GM19463 (cell line): ENCODE measurements around the gene SUCLA2.
A peak's percentile ranks its signal among the peaks of the same experiment; 100 is the strongest.
"Not testable (repeated sequence)": the region's sequence is repeated elsewhere in the genome, so short reads cannot be mapped to it uniquely, and the experiment has no call there.

ENCODE experiments used
- ATAC-seq: cut with Tn5 transposase; IDR thresholded peaks from one replicate; pipeline ENCODE4 v1.9.1; 2021; ENCODE audit warnings: mild to moderate bottlenecking, moderate library complexity; ENCODE audit not compliant: unreplicated experiment

SUCLA2 gene

DNA sequence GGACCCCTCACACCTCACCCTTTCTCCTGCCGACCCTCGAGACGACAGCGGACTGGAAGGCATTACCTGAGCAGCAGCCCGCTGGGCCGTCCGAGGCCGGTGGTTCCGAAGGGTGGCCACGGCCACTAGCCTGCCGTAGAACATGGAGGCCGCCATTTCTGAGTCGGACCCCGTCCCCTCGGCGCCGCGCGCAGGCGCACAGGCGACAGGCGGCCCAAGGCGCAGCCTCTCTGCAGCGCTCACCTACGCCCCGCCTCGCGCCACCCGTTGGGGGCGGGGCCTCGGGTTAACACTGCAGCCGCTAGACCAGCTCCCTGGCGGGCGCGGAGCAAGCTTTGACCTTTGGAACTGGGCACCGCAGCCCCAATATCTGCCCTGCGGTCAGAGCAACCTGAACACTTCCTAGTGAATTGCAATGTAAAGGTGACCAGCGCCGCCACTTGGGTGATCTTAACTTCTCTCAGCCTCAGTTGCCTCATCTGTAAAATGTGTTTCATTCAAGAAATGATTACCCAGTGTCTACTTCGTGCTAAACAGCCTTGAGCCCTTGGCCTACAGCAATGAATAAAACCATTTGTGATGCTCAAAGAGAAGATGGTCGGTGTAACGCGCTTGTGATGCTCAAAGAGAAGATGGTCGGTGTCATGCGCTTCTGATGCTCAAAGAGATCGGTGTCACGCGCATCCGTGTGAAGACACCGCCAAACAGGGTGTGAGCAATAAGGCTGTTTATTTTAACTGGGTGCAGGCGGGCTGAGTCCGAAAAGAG is at the start of gene SUCLA2:
SUCLA2 (minus strand) TSS at position 160 of the 768 bp plus-strand sequence; CDS start at position 156, 4 bp downstream.
- peak; percentile 99 for ATAC-seq

DNA sequence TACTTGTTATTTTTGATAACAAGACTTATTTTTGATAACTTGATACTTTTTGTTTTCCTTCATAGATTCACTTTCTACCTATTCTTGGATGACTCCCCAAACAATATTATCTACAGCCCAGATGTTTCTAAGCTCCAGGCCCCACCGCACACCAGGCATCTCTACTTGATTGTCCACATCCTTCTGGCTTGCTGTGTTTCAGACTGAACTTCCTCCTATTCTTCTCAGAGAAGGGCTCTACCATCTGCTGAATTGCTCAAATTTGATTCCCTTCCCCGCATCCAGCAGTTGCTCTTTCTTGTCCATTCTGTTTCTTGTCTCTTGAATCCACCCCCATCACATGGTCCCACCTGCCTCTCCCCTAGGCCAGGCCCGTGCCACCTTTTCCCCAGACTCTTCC is 49.5 kb upstream of the SUCLA2 start:
- ATAC-seq = no peak

DNA sequence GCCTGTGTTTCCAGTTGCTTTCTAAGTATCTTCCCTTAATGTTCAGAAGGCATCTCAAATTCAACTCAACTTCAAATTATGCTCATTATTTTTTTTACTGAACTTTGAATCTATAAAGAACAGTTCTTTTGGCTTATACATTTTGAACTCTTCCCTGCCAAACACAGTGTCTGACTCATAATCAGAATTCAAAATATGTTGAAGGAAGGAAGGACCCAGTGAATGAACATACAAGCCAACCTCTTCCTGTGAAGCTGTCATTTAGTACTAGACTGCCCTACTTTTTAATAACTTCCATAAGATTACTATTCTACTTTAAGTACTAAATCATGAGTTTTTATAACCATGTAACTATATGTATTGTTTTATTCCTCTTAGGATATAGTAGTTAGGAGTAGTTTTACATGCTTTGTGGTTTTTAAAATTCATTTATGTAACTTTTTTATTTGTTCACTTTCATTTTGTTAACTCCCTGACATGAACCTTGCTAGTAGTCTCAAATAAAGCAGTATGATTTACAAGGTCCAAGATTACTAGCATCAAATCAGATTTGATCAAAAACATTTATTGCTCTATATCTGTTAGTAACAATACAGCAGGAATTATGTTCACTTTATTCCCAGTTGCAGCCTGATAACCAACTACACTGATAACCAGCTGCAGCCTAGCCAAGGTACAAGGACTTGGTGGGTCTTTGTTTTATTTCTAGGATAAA is 42.9 kb upstream of the SUCLA2 start:
- ATAC-seq = peak; percentile 45

DNA sequence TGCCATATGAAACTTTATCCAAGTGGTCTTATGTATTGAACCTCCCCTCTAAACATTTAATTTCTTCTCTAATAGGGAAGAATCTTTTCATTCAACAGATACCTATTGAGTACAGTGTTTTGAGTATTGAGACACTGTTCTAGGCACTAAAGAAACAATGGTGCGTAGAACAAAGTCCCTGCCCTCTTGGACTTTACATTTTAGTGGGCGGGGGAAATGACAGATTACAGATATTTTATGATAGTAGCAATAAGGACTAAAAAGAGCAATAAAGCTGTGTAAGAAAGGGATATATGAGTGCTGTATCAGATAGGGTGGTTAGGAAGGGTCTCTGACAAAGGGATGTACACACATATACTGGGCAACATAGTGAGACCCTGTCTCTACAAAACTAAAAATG is 41.8 kb upstream of the SUCLA2 start:
- ATAC-seq = no peak

DNA sequence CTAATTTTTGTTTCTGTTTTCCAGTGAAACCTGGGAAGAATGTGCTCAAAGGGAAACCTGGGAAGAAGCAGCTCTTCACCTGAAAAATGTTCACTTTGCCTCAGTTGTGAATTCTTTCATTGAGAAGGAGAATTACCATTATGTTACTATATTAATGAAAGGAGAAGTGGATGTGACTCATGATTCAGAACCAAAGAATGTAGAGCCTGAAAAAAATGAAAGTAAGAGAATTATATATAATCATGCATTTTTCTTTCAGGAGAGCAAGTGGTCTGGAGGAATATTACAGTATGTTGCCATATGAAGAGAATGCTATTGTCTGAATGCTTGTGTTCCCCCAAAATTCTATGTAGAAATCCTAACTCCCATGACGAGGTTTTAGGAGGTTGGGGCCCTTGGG is 39.8 kb upstream of the SUCLA2 start:
- ATAC-seq = no peak

DNA sequence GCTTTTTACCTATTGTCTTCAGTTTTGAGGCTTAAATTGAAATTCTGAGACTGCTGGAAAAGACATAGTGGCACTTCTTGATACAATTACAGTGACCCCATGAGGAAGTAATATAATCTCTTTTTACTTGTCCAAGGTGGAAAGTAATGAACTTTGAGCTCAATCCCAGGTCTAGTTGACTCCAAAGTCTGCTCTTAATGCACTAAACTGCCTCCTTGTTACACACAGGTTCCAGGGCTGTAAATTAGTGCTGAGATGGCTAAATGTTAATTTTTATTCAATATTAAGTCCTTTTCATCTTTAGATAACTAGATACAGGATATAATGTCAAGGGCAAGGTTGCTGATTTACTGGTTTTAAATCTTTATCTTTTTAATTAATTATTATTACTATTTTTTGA is 39.0 kb upstream of the SUCLA2 start:
- ATAC-seq = no peak

DNA sequence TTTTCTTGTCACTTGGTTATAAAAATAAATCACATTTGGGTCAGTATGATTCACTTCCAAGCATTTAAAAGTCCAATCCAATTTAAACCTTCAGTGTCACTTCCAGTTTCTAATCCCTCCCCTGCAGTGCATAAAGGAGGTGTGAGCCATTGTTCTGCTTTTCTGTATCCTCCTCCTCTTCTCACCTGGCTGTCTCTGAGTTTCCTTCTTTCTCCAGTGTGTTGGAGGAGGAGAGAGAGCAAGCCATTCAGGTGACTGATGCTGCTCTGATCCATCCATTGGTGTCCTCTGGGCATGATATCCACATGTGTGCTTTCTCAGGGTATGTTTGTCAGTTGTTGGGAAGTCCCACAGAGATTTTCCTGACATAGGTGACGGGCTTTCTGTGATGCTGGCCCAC is 37.7 kb upstream of the SUCLA2 start:
- ATAC-seq = no peak

DNA sequence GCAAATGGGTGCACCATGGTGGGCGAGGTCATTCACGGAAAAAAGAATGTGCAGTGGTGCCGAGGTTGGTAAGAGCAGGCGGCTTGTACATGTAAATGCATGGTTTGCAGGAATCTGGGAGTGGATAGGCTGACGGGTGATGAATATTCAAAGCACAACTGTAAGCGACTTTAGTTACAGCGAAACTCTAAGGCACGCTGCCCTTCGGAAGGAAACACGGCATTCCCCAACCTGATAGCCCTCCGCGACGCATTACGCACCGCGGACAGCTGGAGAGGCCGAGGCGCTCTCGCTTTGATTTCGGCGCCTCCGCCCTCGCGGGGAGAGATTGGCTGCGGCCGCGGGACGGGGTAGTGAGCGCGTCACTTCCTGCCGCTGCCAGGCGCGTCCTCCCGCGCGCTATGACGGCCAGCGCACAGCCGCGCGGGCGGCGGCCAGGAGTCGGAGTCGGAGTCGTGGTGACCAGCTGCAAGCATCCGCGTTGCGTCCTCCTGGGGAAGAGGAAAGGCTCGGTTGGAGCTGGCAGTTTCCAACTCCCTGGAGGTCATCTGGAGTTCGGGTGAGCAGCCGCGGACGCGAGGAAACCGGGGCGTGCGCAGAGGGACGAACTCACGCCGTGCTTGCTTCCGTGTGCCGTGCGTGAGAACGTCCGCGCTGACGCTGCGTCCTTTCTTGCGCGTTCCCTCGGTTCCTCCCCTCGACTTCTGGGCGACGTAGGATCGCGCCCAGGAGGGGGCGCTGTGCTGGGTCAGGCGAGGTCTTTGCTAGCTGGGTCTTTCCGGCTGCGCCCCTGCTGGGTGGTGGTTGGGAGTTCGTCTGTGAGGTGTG is 36.5 kb upstream of the SUCLA2 start, which contains the start of gene NUDT15:
NUDT15 (plus strand) TSS at position 381 of the 828 bp plus-strand sequence; CDS start at position 402, 21 bp downstream.
- peak; percentile 88 for ATAC-seq

DNA sequence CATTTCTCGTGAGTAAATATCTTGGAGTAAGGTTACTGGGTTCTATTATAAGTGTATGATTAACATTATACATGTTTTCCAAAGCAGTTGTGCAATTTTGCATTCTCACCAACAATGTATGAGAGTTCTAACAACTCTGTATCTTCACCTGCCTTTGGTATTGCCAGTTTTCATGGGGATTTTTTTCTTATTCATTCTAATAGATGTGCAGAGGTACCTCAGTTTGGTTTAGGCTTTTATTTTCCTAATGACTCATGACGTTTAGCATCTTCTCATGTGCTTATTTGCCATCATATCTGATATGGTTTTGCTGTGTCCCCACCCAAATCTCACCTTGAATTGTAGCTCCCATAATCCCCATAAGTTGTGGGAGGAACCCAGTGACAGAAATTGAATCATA is 28.8 kb upstream of the SUCLA2 start:
- no peak for ATAC-seq

DNA sequence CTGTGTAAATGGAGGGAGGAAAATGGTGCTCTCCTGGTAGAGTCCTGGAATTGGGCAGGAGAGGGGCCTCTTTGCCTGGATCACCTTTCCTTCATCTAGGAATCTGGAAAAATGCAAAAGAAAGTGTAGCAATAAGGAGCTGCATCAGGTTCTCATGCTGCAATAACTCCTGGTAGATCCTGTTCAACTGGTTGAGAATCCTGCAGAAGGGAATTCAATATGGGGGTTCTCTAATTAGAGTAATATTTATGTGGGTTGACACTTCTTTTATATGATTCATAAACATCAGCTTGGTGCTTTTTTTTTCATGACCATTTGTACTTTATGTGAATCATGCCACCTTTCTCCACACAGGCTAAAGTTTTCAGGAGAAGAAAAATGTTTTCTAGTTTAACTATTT is 27.0 kb upstream of the SUCLA2 start:
- no peak for ATAC-seq

DNA sequence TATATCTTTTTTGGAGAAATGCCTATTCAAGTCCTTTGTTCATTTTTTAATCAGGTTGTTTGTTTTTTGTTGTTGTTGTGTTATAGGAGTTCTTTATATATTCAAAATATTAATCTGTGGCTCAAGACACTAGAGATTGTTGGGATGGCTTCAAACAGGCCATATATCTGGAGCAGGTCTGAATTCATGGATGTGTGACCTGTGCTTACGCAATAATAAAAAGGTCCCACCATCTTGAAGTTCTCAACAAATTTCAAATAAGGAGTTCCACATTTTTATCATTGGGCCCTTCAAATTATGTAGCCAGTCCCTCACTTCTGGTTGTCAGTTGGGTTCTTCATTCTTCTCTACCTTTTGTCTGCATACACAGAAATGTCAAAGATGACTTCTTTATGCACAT is 18.7 kb upstream of the SUCLA2 start:
- no peak for ATAC-seq

DNA sequence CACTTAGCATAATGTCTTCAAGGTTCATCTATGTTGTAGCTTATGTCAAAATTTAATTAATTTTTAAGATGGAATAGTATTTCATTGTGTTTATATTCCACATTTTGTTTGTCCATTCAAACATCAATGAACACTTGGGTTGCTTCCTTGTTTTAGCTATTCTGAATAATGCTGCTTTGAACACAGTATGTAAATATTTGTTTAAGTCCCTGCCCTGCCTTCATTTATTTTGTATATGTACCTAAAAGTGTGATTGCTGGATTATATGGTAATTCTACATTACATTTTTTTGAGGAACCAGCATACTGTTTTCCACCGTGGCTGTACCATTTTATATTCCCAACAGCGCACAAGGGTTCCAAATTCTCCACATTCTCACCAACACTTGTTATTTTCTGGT is 17.6 kb upstream of the SUCLA2 start:
- ATAC-seq = no peak

DNA sequence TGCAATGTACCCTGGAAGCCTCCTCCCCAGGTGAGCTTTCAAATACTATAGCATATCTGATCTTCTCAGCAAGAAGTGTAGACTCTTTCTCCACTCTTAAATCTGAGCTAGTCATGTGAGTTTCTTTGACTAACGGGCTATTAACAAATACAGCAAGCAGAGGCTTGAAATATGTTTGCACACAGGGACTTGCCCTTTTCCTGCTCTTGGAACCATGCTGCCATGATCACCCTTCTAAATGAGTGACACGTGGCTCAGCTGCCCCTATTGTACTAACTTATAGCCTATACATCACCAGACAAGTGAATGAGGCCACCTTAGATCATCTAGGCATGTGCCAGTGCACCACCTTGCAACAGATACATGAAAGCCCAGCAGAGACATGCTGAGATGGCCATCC is 13.3 kb upstream of the SUCLA2 start:
- no peak for ATAC-seq

DNA sequence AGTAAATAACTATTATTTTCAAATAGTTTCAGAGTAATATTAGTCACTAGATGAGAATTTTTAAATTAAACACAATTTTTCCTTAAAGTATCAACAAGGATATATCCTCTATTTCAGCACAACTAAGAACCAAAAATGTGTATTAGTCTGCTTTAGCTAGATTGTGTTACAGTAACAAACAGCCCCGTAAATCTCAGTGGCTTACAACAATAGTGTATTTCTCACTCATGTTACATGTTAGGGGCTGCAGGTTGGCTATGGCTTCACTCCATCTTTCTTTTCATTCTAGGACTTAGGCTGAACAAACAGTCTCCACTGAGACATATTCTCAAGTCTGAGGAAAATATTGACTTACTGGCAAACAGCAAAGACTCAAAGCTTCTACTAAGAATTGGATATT is 11.6 kb upstream of the SUCLA2 start:
- no peak for ATAC-seq

DNA sequence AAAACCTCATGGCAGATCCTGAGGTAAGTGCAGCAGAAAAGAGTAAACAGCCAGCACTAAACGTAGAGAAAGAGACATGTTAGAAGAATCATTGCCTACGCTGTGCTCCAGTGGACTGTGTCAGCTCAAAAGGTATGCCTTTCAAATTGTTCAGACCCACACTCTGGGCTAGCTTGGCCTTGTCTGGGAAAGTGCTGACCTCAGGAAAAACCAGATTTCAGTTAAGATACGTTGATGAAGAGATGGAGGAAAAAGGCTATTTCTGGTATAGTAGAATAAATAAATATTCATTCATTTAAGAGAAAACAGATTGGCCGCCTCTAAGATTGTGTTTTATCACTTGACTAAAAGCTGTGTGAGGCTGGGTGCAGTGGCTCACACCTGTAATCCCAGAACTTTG is 9.6 kb upstream of the SUCLA2 start:
- no peak for ATAC-seq

DNA sequence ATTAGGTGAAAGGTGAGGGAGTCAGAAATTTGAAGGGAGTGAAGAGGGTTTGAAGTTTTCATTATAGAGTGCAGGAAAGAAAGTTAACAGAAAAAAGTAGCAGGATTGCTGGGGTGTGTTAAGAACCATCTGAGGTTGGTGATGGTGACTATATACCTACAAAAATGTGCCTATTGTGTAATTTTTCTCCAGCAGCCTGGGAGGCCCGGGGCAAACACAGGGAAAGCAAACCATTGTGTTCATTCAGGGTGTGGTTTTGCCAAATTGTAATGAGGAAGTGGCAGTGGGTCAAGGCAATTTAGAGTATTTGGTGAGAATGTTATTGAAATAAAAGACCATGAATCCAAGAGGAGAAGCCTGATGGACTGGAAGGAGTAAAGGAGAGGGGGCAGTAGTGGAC is 8.2 kb upstream of the SUCLA2 start:
- no peak for ATAC-seq

DNA sequence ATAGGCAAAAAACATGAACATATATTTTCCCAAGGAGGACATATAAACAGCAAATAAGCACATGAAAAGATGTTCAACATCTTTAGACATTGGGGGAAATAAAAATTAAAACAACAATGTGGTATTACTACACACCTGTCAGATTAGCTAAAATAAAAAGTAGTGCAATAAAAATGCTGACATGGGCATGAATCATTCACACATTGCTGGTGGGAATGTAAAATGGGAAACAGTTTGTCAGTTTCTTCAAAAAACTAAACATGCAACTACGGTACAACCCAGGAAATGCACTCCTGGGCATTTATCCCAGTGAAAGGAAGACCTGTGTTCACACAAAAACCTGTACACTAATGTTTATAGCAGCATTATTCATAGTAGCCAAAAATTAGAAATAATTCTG is 5.3 kb upstream of the SUCLA2 start:
- no peak for ATAC-seq

DNA sequence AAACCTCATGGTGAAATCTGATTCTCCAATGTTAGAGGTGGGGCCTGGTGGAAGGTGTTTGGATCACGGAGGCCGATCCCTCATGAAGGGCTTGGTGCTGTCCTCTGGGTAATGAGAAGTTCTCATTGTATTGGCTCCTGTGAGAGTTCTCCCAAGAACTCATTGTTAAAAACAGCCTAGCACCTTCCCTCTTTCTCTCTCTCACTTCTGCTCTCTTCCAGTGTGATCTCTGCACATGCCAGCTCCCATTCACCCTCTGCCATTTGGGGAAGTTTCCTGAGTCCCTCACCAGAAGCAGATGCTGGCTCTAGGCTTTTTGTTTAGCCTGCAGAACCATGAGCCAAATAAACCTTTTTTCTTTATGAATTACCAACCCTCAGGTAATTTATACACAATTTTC is 3.1 kb upstream of the SUCLA2 start:
- no peak for ATAC-seq

DNA sequence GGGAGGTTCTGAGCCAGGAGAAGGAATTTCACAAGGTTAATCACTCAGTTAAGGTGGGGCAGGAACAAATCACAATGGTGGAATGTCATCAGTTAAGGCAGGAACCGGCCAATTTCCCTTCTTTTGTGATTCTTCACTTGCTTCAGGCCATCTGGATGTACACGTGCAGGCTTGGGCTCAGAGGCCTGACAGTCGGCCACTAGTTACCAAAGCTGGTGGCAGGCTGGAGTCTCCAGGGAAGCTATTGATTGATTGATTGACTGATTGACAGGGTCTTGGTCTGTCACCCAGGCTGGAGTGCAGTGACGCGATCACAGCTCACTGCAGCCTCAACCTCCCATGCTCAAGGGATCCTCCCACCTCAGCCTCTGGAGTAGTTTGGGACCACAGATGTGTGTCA is 926 bp upstream of the SUCLA2 start:
- ATAC-seq = not testable (repeated sequence)

DNA sequence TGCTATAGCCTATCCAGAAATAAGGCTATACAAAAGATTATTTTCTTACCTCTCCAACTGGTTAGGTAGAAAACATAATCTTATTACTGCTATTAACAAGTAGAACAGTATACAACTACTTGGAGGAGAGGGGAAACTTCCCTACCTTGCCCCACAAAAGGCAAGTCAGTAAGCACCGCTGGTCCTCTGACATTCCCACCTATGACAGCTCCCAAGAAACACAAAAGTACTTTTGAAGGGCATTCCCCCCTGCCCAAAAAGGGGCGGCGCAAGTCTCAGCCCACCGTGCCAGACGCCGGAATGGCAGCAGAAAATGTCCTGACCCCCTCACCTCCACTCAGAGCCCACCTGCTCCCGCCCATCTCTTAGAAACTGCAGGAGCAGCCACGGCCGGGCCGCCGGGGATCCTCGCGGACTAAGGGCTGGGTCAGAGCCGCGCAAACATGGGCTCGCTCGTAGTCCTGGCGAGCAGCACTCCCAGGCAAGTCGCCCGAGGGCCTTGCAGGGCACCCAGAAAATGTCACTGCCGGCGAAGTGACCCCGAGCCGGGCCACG is 437 bp downstream of the SUCLA2 start:
- ATAC-seq = peak; percentile 26

DNA sequence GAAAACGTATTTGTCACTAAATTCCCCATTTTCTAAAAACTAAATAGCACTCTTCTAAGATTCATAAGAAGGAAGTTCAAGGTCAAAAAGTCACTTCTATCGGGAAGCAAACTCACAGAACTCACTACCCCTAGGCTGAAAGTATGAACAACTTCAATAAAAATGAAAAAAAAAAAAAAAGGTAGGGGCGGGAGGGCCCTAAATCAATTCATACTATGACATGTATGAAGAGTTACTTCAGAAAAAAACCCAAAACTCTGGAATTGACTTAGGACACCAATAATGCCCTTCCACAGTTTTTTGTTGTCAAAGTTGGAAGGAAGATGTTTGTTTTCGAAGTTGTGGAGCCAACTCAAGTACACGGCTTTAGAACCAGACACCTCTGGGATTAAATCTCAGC is 1.1 kb downstream of the SUCLA2 start:
- no peak for ATAC-seq
